Measurements from ENCODE around the gene TBC1D12.

Gene TBC1D12

GRCh38 chr10:94407668-94408067 lies 5.3 kb downstream of the TBC1D12 start:
- no peak for DNase-seq (ENCODE audit: low spot score)

GRCh38 chr10:94409021-94409657 lies 6.8 kb downstream of the TBC1D12 start:
- no peak for DNase-seq (ENCODE audit: low spot score)

DNA sequence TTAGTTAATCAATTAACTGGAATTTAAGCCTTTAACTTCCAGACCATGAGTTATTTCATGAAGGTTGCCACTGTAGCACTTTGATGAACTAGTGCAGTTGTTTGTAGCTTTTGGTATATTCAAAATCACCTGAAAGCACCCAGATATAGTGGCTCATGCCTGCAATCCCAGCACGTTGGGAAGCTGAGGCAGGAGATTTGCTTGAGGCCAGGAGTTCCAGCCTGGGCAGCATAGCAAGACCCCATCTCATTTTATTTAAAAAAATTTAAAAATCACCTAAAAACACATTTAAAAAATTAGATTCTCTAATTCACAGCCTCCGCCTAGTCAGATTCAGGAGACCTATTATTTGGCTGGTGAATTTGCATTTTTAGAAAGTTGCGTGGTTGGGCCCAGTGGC lies 9.0 kb downstream of the TBC1D12 start:
- DNase-seq (ENCODE audit: low spot score), result no peak

GRCh38 chr10:94412449-94412848 lies 10.1 kb downstream of the TBC1D12 start:
- no peak for DNase-seq (ENCODE audit: low spot score)

DNA sequence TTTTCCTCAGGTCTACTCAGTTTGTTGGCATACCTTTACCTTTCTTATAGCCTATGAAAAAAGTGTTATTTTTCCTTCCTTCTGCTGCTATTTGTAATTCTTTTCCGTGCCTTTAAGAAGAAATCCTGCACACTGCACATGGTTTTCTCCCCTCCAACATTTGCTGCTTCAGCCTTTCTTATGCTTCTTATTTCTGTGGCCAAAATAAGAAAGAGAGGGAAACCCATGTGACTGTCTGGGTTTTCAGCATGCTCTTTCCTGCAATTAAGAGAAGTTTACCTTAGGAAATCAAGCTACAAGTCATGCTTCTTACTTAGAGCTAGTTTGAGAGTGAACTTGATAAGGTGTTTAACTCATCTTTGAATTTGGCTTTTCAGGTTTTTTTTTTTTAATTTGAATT lies 11.0 kb downstream of the TBC1D12 start:
- no peak for DNase-seq (ENCODE audit: low spot score)

DNA sequence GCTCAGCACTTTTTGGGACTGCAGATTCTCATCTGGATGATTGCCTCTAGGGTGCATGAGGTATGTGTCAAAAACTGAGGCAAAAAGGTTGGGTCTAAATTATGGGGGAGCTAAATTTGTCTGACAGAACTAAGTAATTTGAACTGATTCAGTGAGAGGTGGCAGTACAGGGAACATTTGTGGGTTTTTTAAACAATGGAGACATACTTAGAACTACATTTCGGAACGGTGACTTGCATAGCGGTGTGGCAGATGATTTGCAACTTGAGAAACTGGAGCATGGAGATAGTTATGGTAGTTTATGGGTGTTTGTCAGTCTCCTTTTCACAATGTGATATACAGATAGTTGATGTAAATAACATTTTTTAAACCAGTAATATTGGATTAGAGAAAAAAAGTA lies 14.6 kb downstream of the TBC1D12 start:
- no peak for DNase-seq (ENCODE audit: low spot score)

DNA sequence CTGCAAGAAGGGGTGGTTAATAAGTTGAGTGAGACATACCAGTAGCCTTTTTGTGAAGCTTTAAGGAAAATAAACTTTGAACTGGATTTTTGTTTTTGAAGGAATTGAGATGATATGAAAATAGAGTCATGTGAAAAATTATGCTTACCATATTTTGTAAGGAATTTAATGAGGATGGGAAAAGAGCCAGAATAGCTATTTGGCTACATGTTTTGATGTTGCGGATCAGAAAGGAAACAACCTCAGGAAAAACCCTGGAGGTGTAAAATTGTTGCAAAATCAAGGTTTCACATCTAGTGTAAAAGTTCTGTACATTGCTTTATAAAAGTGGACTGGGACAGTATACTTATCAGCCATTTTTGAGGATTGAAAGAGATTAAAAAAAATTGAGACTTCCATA lies 15.0 kb downstream of the TBC1D12 start:
- no peak for DNase-seq (ENCODE audit: low spot score)

GRCh38 chr10:94420516-94420915 lies 18.2 kb downstream of the TBC1D12 start:
- DNase-seq (ENCODE audit: low spot score), result no peak

DNA sequence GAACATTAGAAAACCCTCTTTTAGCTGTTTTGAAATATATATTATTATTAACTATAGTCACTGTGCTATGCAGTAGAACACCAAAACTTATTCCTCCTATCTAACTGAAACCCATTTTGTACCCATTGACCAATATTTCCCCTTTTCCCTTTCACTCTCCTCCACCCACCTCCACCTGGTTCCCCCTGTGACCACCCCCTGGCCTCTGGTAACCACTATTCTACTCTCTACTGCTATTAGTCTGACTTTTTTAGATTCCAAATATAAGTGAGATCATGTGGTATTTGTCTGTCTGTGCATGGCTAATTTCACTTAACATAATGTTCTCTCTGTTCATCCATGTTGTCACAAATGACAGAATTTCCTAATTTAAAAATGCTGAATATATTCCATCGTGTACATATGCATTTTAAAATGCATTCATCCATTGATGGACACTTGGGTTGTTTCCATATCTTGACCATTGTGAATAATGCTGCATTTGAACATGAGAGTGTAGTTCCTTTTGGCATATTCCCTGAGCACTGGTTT lies 18.7 kb downstream of the TBC1D12 start:
- no peak for DNase-seq (ENCODE audit: low spot score)

DNA sequence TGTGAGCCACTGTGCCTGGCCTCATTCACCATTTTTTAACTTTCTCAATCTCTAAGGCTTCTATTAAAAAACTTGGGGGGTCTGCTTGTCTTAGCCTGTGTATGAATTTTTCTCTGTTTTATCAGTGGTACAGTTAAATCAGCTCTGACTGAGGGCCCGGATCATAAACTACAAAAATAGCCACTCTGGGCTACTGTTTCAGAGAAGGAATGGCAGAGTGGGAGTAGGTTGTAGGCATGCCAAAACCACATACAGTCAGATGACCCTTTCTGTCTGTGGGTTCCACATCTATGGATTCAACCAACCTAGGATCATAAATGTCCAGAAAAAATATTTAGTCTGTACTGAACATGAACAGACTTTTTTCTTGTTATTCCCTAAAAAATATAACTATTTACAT lies 21.3 kb downstream of the TBC1D12 start:
- no peak for DNase-seq (ENCODE audit: low spot score)

DNA sequence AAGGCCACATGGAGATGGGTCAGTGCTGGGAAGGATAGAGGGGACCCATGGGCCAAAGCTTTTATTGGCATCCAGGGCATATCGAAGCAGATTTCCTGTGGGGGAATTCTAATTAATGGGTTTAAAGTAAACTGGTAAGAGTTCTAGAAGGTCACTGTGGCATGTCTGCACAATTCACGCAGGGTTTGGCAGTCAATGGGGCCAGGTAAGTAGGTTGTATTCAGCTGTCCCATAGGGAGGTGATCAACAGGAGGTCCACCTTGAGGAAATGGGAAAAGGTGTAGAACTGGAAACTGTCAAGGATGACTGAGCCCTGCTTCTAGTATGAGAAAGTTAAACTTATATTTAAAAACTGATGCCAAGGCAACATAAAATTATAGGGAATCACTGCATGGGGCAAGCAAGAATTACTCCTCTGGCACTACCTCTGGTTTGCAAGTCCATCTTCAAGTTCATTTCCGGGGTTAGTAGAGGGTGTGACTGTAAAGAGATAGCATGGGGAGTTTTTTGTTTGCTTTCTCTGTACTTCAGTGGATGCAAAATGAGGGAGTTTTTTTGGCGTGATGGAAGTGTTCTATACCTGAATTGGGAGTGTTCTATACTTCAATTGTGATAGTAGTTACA lies 22.5 kb downstream of the TBC1D12 start:
- DNase-seq (ENCODE audit: low spot score), result no peak

- DNase-seq (ENCODE audit: low spot score), result no peak
Observed at GRCh38 chr10:94425942-94426341, 23.6 kb downstream of the TBC1D12 start.

- DNase-seq (ENCODE audit: low spot score), result no peak
Observed at GRCh38 chr10:94427166-94427565, 24.8 kb downstream of the TBC1D12 start.

DNA sequence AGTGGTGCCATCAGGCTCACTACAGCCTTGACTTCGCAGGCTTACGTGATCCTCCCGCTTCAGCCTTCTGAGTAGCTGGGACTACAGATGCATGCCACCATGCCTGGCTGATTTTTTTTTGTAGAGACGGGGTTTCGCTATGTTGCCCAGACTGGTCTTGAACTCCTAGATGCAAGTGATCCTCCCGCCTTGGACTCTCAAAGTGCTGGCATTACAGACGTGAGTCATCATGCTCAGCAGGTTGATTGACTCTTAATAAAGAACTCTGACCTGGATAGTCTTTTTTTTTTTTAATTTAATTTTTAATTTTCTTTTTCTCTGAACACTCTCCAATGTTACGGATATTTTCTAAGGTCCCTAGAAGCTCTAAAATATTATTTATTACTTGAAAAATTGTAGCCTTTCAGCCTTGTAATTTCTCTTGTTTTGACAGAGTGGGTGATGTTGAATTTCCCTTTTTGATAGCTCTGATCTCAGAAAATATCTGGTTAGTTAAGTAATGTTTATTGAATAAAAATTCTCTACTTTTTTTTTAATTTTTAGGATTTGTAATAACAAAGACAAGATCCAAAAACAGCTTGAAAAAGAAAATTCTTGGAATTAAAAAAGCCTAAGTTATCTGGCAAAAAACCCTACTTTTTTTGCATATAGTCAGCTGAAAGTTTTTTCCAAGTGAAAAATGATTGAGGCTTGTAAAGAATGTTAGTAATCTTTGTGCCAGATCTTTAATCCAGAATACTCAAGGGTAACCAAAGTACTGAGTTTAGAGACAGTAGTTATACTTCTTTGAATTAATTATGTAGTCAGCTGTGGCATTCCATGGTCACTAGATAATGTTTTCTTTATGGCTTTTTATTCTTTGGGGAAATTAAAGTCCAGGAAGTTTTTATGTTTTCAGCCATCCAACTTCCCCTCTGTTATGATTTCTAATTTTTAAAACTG lies 26.7 kb downstream of the TBC1D12 start:
- no peak for DNase-seq (ENCODE audit: low spot score)

GRCh38 chr10:94430701-94431100 lies 28.4 kb downstream of the TBC1D12 start:
- no peak for DNase-seq (ENCODE audit: low spot score)

DNA sequence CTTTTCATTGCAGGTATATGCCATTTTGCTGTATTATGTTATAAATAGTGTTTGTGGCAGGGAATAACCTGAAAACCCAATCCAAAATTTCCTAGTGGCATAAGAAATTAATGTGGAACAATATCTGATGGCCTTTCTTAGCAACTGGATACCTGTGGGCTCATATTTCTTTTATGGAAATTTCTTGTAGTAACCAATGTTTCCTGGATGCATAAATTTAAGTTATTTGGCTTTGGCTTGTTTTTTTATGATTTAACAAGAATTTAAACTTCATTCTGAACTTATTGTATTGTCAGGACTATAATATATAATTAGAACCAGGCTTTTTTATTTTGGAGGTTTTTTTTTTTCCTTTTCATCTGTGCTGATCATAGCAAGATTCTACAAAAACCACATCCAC lies 30.1 kb downstream of the TBC1D12 start:
- DNase-seq (ENCODE audit: low spot score), result no peak

DNA sequence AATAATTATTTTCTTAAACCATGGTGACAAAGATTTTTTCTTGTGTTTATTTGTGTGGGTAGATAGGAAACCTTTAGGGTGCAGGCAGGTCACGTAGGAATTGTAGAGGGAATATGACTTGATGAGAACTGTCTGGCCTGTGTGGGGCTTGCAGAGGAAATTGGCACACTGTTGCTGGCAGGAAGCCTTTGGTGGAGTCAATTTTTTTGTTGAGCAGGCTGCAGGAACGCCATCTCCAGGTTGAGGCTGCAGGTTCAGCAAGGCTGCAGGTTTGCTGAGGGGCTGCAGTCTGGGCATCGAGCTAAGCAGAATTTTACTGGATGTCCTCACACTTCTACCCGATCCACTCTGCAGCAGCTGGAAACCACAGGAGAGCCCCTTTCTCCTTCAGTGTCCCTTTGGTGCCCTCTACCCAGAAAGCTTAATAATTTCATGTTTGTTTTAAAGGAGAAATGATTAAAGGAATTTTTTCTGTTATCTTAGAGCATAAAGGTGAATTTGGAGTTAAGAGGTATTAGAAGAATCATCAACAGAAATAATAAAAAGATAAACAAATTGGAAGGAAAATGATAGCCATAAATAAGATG lies 37.0 kb downstream of the TBC1D12 start:
- no peak for DNase-seq (ENCODE audit: low spot score)

- no peak for DNase-seq (ENCODE audit: low spot score)
Observed at GRCh38 chr10:94440096-94440495, 37.8 kb downstream of the TBC1D12 start.

DNA sequence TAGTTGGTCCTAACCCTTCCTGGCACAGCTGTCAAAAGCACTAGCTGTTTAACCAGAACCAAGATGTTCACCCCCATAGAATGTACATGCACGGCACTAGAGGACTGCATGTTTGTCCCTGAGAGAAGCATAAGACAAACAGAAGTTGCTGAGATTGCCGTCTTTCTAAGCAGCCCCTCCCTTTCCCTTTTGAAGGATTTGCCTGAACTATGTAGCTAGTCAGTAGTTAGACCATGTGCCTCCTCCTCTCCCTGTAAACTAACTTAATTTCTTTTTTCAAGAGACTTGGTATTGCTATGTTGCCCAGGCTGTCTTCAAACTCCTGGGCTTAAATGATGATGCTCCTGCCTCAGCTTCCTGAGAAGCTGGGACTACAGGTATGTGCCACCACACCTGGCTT lies 40.7 kb downstream of the TBC1D12 start:
- DNase-seq (ENCODE audit: low spot score), result no peak

DNA sequence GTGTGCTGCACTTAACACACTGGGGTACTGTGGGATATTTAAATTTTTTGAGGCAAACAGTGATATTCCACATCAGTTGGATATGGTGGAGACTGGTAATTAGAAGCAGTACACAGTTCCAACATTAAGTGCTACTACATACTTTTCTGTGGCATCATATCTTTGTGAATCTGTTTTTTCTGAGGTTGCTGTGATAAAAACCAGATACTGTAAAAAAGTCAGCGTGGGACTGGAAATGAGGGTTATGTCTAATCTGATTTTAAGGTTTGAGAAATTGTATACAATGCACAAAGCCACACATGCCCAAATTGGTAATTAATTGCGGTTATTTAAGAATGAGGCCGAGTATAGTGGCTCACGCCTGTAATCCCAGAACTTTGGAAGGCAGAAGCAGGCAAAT lies 41.2 kb downstream of the TBC1D12 start:
- no peak for DNase-seq (ENCODE audit: low spot score)

DNA sequence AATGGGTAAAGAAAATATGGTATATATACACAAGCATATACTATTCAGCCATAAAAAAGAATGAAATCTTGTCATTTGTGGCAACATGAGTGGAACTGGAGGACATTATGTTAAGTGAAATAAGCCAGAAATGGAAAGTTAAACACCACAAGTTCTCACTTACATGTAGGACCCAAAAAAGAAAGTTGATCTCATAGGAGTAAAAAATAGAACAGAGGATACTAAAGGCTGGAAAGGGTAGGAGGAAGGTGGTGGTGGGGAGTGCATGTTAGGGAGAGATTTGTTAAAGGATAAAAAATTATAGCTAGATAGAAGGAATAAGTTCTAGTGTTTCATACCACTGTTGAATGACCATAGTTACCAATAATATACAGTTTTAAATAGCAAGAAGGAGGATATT lies 48.4 kb downstream of the TBC1D12 start:
- no peak for DNase-seq (ENCODE audit: low spot score)

DNA sequence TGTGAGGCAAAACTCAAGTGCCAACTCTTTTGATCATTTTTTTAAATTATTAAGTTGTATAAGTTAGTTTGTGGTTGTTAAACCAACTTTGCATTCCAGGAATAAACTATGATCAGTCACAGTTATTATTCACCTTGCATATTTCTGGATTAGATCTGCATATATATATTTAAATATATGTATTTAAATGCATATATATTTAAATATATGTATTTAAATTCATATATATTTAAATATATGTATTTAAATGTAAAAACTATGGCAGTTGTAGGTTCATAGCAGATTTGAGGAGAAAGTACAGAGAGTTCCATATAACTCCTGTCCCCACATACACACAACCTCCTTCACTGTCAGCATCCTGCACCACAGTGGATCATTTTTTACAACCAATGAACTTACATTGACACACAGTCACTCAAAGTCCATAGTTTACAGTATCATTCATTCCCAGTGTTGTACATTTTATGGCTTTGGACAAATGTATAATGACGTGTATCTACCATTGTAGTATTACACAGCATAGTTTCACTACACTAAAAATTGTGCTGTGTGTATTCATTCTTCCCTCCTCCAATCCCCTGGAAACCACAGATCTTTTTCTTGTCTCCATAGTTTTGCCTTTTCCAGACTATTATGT lies 49.7 kb downstream of the TBC1D12 start:
- no peak for DNase-seq (ENCODE audit: low spot score)

Measured in HuH-7 (cell line).